Activated CD4-positive, alpha-beta T cell treated with anti-CD3 and anti-CD28 coated beads, Interleukin-2, amount 50 U/mL, for 16 hours (primary cell): ENCODE measurements around the gene DSTN.

ENCODE experiments used
- DNase-seq: peaks from one replicate; pipeline ENCODE4 v3.0.0-alpha.2; 2020

DSTN gene

DNA sequence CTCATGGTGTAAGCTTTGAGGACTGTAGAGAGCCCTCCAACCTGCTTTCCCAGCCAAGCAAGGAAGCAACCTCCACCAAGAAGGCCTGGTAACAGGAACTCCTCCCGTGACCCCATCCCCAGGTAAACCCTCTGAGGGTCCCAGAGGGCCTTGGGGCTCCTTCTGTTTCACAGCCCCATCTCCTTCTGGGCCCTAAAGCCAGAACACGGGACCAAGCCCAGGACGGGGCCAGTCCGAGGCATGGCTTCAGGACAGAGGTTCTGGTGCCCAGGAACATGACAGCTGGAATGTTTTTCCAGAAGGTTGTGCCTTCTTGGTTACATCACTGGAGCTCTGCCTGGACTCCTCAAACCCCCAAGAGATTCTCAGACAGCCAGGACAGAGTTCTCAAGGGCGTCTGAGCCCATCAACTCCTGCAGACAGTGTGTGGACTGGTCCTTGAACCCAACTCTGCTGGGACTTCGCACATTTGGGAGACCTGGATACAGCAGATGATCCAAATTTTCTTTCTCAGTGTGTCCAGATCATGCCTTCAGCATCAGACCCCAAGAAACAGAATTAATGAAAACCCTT is 69.0 kb downstream of the DSTN start:
- no peak for DNase-seq

DNA sequence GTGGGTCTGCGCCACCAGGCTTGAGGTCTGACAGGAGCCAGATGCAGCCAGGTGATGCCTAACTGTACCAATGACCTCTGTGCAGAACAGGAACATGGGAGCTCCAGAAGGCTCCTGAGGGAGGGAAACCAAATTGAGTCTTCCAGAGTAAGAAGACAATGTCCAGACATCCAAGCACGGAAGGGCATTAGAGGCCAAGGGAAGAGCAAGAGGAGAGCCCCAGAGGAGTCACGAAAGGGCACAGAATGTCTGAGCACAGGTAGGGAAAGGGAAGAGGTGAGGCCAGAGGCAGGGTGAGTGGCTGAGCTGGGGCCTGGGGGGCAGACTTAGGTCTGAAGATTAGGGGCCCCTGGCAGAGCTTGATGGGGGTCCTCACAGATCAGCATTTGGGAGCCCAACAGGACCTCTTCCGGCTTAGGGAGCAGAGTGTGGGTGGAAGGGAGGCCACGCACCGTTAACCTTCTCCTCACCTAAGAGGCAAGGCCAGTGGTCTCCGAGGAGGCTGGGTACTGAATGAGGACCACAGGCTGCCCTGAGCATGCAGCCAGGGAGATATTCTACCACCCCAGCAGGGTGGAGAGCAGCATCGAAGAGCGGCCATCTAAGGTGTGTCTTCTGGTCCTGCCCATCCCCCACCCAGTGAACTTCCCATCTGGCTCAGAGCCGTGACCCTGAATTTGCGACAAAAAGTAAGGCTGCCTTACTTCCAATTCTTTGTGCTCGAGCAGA is 70.4 kb downstream of the DSTN start:
- no peak for DNase-seq

DNA sequence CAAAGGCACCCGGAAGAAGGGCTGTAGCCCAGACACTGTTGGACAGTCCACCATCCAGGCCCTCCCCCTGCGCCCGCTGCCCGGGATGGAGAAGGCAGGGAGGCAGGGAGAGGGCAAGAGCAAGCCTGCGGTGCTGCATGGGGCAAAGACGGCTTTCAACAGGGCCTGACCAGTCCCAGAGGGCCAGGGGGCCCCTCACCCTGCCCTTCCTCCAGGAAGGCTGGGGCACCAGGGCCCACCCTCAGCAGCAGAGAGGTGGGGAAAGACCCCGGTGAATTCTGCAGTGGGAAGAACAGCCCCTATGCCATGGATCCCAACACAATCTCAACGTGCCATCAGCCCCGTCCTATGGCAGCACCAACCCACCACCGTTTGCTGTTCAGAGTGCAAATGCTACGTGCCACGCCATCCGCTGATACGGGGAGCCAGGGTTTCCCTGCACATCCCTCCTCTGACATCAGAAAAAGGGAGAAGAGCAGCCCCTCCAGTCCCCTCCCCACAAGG is 71.1 kb downstream of the DSTN start:
- DNase-seq, result no peak

DNA sequence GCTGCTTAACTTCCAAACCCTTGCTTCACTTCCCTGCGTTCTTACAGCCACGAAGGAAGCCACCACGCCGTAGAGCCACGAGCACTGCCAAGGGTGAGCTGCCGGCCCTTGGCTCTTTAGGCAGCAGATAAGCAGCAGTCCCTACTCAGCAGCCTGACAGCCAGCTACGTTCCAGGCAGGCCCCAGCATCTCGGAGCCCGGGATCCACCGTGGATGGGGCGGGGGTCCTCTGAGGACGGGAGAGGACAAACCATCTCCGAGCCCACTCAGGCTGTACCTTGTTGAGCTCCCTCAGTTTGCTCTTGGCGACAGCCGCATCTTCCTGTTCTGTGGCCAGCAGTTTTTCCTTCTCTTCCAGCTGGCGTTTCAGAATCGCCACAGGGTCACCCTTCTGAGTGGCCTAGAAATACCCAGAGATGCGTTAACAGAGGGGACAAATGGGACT is 71.7 kb downstream of the DSTN start:
- no peak for DNase-seq

DNA sequence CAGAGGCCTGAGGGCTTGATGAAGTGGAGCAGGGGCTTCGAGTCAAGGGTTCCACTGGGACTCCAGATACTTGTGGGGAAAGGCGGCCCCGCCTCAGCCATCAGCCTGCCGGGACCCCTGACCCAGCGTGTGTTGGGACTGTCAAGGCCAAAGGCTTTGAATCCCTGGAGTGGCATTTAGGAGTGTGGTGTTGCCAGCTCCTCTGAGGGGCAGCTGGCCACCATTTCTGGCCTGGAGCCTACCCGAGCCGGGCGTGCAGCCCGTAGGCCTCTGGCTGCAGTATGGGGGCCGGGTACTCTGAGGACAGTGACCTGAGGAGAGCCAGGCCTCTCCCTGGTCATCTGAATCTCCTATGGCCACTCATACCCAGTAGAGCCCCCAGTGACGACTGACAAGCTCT is 72.1 kb downstream of the DSTN start:
- no peak for DNase-seq

DNA sequence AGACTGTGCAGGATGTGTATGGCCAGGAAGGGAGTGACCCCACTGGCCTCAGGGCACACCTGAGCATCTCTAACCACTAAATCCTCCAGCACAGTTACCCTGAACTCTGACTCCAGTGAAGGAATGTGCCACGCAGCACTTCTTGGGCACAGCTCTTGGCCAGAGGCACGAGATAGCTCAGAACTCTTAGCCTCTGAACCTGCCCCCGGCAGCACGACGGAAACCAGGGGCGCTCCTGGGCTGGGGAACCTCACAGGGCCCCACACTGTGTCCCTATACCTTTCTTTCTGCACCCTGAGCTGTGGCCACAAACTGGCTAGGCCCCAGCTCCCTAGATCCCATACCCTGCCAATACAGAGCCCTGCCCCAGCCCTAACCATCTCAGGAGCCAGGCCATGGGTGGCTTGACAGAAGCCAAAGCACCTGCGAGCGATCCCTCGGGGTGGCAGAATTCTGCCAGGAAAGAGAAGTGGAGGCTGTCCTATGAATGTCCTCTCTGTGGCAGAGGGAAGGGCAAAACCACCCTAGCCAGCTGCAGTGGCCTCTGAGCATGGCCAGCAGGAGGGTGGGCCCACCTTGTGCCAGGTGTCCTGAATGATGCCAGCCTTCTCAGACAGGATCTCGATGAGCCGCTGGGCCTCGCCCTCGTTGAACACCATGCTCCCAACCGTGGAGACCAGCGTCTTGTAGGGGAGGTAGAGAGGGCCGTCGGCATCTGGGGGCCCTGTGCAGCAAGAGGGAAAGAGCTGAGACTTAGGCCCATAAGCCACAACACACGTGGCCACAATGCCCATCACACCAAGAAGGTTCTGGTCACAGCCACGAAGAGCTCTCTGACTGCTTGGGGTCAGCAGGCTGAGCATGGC is 72.8 kb downstream of the DSTN start:
- no peak for DNase-seq

DNA sequence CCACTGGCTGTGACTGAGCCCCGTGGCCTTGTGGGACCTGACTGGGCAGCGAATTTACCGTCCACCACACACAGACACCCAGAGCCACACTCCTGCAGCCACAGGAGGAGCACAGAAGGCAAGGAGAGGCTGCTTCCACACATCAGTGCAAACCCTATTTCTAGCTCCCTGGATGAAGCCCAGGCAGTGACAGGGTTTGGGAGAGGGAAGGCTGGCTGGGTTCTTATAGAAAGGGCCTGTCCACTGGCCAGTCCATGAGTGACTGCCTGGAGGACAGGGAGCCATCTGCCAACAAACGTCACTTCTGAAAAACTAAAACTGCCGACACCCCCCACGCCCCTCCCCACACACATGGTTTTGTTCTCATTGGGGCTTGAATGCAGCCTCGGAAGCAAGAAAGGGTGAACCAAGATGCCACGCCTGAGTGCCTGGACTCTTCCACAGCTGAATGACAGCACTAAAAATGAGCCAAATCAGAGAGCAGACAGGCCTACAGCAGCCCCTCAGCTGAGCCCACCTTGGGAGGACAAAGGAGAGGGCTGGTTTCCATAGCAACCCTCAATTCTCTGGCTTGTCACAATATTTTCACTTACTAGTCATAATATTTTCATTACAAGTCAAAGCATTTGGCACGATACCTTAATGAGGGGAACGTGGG is 73.8 kb downstream of the DSTN start:
- no peak for DNase-seq

DNA sequence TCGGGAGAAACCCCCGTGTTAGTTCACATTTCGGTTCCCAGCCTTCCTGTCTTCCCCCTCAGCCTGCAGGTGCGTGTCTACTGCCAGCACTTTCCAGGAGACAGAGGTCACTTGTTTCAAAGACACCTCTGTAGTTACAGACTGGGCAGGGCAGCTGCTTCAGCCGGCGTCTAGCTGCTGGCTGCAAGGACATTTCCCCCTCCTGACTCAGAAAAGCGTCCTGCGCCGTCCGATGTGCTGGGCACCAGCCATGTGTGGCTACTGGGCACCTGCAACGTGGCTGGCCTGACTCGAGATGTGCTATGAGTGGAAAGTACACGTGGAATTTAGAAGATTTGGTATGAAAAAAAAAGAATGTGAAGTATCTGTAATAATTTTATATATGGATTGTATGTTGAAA is 74.6 kb downstream of the DSTN start:
- no peak for DNase-seq

DNA sequence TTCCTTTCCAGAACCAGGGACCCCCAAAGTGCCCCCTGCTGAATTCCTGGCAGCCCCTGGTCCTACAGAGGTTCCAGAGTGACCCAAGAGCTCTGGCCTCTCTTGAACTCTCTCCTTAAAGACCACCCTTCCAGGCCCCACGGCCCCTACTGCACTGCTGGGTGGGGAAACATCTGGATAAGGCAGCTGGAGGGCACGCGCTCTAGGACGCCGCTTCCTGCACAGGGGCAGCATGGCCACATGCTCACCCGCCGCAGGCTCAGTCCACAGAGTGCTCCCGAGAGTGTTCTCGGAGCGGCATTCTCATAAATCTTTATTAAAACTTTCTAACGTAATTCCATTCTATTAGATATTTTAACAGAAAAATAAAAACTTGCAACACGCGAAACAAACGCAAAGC is 75.1 kb downstream of the DSTN start:
- no peak for DNase-seq

DNA sequence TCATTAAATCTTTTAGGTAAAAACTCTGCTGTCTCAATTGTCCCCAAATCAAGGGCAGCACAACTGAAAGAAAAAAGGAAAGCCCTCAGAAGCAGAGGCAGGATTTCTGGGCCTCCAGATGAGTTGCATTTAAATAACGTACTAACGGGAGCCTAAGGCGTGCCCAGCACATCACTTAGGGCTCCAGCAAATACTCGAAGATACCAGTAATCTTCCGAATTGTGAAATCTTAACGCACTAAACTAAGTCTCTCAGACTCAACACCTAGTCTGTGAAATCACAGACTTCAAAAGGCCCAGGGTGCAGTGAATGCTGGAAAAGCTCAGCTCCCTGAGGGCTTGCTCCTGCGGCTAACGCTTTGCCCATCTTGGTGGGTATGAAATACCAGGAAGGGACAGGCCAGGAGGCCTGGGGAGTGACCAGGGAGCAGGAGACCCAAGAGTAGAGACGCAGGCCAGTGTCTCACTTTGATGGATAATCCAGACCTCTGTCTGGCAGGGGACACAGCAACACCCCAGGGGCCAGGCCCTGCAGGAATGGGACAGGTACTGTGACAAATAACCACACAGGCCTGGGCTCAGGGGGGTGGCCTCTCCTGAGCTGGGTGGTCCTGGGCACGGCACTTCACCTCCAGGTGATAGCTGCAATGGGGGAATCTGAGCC is 75.8 kb downstream of the DSTN start:
- no peak for DNase-seq

DNA sequence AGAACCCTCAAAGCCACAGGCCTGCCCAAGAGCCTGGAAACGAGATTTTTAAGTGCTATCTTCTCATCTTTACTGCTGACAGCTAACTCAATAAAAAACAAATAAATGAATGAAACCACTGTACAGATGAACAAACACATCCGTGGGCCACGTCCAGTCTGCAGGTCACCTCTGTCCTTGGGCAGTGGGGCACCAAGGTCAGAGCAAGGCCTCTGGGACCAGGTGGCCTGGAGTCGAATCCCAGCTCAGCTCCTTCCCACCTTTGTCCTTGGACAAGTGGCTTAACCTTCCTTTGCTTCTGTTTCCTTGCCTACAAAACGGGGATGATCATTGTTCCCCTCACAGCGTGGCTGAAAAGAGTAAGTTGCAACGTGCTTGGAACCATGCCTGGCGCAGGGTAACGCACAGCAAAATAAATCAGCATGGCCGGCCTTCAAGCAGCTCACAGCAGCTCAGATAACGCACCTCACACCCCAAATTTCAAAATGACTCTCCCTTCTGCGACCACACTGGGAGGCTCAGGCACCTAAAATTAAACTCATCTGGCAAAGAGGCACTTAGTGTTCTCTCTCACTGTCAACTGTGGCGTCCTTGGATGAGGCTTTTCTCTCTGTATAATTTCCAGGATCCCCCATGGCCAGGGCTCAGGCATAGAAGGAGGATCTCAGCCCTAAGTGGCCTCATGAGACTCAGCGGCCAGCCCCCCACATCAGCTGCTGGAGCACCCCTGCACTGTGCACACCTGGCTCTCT is 76.5 kb downstream of the DSTN start:
- no peak for DNase-seq

DNA sequence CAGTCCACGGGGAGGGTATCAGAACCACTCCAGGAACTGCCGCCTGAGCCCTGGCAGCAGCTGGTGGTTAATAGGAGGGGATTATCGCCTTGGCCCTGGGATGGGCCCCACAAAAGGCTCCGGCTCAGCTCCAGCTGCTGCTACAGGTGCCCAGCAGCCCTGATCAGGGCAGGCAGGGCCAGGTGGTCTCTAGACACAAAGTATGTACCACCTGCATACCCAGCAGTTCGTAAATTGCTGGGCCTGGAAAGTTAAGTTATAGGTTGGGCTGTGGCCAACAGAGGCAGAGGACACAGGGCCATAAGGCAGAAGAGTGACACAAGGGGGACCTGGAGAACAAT is 77.1 kb downstream of the DSTN start:
- no peak for DNase-seq

DNA sequence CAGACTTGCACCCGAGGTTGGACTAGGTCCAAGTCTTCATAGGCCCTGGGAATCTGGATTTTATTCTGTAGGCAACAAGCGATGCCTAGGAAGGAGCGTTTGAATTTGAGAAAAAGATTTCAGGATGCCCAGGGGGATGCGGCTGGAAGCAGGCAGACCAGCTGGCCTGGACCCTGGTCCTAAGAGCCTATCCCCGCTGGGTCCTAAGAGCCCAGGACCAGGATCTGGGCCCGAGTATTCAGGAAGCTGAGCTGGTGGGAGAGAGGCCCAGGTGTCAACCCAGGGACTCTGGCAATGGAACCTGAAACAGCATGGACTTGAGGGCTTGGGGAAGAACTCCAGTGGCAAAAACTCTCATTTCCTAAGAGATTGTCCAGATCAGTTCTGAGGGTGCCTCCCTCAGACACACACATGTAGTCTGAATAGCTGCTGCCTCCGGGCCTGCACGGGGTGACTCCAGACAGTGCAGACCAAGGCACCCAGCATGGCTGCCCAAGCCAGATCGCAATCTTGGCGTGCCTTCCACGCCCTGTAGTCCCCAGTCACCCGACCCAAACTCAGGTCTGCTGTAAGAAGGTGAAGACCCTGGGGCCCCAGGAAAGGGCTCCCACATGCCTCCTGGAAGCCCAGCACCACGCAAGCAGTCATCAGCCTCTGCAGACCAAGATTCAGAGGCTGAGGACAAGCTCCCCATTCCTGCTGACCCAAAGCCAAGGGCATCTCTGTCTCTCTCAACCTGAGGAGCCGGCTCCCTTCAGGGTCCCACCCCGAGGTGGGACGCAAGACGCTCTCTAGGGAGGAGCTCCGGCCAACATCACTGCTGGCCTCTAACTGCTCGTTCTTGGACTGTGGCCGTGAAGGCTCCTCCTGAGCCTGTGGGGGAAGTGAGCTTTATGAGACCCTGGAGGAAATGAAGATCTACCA is 77.8 kb downstream of the DSTN start:
- no peak for DNase-seq

DNA sequence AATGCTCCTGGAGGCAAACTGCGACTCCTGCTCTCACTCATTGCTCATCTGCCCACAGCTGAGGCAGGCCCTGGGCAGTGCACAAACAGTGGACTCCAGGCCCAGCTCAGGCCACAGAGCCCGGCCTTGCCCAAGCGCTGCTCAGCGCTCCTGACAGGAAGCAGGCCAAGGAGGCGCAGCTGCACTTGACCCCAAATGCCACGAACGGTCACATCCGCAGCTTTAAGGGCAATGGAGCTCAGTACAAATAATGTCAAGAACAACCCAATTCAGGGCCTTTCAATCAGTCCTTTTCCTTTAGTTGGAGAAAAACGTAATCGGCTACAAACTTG is 78.4 kb downstream of the DSTN start:
- DNase-seq, result no peak

DNA sequence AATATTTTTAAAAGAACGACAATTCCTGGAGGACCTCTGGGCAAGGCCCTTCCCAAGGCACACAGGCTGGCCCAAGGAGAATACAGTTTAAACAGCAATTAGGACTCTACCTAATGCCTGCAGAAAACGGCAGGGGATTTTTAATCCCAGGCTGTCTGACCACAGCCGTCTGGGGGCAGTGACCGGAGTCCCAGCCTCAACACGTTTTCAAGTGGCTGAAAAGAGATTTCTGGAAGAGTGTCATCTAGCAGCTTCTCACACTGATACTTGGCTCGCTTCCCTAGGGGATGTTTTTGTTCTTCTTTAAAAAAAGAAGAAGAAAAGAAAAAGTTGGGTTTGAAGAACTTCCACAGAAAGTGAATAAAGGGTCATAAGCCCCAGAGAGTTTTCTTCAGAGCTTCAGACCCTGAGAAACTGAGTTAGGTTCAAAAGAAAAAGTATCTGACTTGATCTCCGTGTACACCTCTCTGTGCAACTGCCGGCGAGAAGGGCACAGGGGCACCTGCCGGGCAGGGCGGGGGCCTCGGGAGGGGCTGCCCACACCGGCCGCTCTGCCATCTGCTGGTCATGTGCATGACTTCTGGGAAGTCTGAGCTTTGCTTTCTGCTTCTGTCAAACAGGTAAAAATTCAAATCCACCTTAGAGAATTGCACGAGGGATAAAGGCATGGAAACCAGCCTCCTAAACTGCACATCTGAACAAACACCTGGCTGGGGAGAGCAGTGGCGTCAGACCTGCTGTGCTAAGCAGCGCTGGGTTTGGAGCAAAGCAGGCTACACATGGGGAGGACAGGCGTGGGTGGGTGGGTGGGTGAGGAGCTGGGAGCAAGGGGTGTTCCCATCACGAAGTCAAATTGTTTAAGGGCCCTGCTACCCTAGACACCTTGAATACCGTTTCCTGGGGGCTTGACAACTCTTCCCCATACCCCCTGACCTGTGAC is 79.2 kb downstream of the DSTN start:
- DNase-seq, result no peak

DNA sequence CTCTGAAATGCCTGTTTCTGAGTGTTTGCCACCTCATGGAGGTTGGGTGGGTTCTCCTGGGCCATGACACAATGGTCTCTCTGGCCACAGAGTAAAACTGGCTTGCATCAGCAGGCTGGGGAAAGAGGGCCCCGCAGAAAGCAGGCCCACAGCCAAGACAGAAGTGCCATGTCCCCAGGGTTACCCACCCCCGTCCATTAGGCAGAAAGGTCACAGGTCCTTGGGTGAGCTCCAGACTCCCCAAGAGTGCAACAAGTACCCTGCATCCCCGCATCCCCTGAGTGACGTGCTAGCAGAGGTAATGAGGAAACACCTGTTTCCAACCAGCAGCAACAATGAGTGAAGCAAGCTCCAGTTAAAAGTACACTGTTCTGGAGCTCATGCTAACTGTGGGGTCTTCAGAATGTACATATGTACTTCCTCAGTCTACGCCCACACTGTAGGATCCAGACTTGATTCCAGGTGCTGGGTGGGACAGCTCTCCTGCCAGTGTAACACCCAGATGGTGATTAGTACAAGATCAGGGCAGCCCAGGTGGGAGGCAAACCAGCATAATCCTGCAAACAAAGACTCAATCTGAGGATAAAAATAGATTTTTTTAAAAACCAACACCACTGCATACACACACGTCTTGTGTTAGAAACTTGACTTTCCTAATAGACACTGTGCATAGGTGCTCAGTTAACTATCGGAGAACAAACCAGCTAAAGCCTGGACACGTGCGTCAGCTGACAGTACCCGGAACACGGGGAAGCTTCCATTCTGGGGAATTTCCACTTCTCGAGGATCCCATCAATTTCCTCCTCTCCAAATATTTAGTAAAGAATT is 80.6 kb downstream of the DSTN start:
- no peak for DNase-seq

DNA sequence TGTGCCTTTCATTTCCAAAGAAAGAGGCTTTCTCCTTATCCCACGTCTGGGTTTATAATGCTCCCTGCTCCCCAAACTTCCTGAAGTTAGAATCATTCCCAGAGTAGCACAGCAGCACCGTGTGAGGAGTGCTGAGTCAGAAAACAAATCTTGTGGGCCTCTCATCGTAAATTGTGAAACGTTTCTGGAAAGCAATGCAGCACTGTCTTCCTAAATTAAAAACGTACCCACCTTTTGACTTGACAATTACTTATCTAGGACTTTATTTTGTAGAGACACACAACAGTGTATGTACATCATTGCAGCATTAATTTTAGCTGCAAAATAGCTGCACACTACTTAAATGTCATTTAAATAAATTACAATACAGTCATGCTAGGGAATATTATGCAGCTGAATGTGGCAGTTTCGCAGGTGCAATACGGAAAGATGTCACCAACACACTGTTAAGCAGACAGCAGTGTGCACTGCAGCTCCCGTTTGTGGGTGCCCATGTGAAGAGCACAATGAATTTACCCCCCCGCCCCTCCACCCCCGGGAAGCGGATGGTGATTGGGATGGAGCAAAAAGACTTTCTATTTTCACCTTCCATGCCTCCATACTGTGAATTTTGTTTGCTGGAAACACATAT is 81.4 kb downstream of the DSTN start:
- no peak for DNase-seq

DNA sequence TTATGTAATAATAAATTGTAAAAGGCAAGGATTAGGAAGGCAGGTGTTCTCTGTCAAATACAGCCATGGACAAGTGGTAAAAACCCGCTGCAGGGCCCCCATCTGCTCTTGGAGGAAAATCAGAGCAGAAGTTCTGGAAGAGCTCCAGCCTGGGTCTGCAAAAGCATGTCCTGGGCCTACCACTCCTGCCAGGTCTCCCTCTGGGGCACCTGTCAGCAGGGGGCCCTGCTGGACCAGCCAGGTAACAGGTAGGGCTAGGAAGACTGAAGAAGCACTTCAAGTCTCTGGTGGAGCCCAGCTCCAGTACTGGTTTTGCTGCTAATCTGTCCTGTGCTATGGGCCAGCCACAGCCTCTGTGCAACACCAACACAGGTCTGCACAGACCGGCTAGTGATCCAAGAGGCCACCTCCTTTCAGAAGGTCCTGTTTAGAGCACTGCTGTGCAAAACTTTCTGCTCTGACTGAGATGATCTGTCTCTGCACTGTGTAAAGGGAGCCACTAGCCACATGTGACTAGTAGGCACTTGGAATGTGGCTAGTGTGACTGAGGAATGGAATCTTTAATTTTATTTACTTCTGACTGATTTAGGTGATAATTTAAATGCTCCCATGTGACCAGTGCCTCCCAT is 82.0 kb downstream of the DSTN start:
- DNase-seq, result no peak
